ENCODE results near the gene RFC2. TPM values are rescaled to one million over a fixed set of nuclear protein-coding genes. Genes with fewer than 3 reads are reported as not detected.

The RFC2 gene
- total RNA-seq, 1 donor from 2014 or later: 71.3 TPM

DNA sequence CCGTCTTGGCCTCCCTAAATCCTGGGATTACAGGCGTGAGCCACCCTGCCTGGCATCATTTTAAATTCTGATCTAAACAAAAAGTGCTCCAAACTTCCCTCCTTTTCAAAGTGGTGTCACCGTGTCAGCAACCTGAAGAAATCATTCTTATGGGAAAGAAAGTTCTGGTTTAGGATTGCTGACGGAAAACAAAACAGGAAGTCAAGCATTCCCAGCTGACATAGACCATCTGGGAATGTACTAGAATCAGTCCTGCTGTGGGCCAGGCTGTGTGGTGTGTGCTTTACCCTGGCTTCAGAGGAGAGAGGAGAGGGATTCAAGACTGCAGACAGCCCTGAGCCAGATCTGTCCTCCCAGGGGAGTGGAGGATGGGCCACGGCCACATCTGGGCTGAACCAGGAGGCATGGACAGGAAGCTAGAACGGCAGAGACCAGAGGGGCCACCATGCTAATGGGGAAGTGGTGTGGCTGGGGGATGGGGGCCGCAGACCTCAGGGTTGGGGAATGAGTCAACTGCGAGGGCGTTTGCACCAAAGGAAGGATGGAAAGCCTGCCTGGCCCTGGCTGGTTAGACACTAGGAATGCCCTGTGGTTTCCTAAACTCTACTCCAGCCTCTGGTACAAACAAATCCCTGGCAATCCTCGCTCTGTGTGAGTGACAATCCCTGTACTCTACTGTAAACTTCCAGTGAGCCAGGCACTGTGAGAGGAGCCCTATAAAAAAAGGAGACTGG is 18.3 kb upstream of the RFC2 start:
- Histone ChIP-seq H3K27me3 (peaks cover 13% of the 10 kb centered on the region), H3K4me2 (no peak overlapping the region), H3F3A (ENCODE audit: low read depth) (peaks cover 5% of the 10 kb centered on the region), H3K4me1 (no peaks in the 10 kb centered on the region), H3K9me3 (ENCODE audit: low read depth) (no peaks in the 10 kb centered on the region), H3K27ac (no peak overlapping the region), H2AFZ (replicated peaks) (peak overlapping the region; percentile 84), H3K79me2 (ENCODE audit: low read depth) (no peaks in the 10 kb centered on the region), H3K36me3 (no peaks in the 10 kb centered on the region), H4K20me1 (ENCODE audit: low read depth) (no peaks in the 10 kb centered on the region), H3K4me3 (no peak overlapping the region), H3K9ac (no peak overlapping the region)
- Mint-ChIP-seq H3K4me3 (peak overlapping the region; percentile 0), H3K27me3 (ENCODE audit: insufficient read depth, low read depth) (peaks cover 7% of the 10 kb centered on the region), H3K27ac (peak overlapping the region; percentile 91), H3K9me3 (no peaks in the 10 kb centered on the region), H3K4me1 (peaks cover 35% of the 10 kb centered on the region), H3K36me3 (no peaks in the 10 kb centered on the region)
- no peak for DNase-seq (ENCODE audit: low spot score)
- TF ChIP-seq, protein P1, sequence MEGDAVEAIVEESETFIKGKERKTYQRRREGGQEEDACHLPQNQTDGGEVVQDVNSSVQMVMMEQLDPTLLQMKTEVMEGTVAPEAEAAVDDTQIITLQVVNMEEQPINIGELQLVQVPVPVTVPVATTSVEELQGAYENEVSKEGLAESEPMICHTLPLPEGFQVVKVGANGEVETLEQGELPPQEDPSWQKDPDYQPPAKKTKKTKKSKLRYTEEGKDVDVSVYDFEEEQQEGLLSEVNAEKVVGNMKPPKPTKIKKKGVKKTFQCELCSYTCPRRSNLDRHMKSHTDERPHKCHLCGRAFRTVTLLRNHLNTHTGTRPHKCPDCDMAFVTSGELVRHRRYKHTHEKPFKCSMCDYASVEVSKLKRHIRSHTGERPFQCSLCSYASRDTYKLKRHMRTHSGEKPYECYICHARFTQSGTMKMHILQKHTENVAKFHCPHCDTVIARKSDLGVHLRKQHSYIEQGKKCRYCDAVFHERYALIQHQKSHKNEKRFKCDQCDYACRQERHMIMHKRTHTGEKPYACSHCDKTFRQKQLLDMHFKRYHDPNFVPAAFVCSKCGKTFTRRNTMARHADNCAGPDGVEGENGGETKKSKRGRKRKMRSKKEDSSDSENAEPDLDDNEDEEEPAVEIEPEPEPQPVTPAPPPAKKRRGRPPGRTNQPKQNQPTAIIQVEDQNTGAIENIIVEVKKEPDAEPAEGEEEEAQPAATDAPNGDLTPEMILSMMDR (IDR thresholded peaks at IDR 0.05): no peak
- TF ChIP-seq EZH2 (IDR thresholded peaks at IDR 0.05): no peak
- no peak for TF ChIP-seq EZH2phosphoT487 (IDR thresholded peaks at IDR 0.05)

DNA sequence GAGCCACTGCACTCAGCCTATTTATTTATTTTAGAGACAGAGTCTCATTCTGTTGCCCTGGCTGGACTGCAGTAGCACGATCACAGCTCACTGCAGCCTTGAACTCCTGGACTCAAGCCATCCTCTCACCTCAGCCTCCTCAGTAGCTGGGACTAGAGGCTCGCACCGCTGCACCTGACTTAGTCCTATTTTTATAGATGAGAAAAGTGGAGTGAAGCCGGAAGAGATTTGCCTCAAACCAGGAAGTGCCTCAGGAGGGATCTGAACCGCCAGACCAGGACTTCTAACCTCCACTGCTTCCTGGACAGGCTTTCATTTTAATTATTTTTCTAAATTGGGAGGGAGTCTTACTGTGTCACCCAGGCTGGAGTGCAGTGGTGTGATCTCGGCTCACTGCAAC is 17.5 kb upstream of the RFC2 start:
- H3K4me2 ChIP-seq: no peak overlapping the region
- H3K4me1 Mint-ChIP-seq: peaks cover 35% of the 10 kb centered on the region
- H3F3A ChIP-seq (ENCODE audit: low read depth): peaks cover 5% of the 10 kb centered on the region

DNA sequence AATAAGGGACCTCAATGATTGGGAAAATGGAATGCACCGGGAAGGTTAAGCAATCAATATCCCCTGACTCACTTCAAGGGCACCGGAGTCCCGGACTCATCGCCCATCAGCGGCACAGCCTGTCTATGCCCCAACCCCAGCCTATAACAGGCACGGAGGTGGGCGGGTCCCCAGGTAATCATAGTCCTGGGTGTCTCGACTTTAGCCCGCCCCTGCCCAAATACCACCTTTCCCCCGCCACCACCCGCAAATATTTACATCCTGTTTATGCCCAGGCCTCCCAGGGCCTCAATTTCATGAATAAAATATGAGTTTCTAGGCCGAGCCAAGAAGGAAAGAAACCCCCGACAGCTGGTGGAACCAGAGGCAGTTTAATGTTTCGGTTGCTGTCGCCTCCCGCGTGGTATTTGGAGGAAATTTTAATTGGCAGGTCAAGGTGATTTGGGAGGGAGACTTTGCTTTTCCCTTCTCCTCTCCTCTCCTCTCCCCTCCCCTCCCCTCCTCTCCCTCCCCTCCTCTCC is 15.6 kb upstream of the RFC2 start:
- Mint-ChIP-seq H3K36me3 (no peaks in the 10 kb centered on the region), H3K4me1 (peaks cover 35% of the 10 kb centered on the region), H3K27ac (no peak overlapping the region), H3K9me3 (no peaks in the 10 kb centered on the region), H3K27me3 (ENCODE audit: insufficient read depth, low read depth) (peaks cover 10% of the 10 kb centered on the region), H3K4me3 (peak overlapping the region; percentile 87)
- H3K4me1 ChIP-seq: no peaks in the 10 kb centered on the region
- TF ChIP-seq EZH2 (IDR thresholded peaks at IDR 0.05): no peak
- TF ChIP-seq EZH2phosphoT487 (IDR thresholded peaks at IDR 0.05): no peak
- TF ChIP-seq, protein P1 (IDR thresholded peaks at IDR 0.05): no peak
- H3K9me3 ChIP-seq (ENCODE audit: low read depth): no peaks in the 10 kb centered on the region
- no peak overlapping the region for H3K9ac ChIP-seq
- no peak overlapping the region for H3K27ac ChIP-seq
- DNase-seq (ENCODE audit: low spot score): peak; percentile 67
- H3K4me2 ChIP-seq: peak overlapping the region; percentile 86
- peak overlapping the region; percentile 99 for H2AFZ ChIP-seq (replicated peaks)
- H3K4me3 ChIP-seq: peak overlapping the region; percentile 67
- H3F3A ChIP-seq (ENCODE audit: low read depth): peaks cover 5% of the 10 kb centered on the region
- H3K79me2 ChIP-seq (ENCODE audit: low read depth): no peaks in the 10 kb centered on the region
- no peaks in the 10 kb centered on the region for H3K36me3 ChIP-seq
- H4K20me1 ChIP-seq (ENCODE audit: low read depth): no peaks in the 10 kb centered on the region
- H3K27me3 ChIP-seq: peaks cover 13% of the 10 kb centered on the region

More for the DNA sequence above, 17.5 kb upstream of the RFC2 start:
- Mint-ChIP-seq H3K4me3 (no peak overlapping the region), H3K27me3 (ENCODE audit: insufficient read depth, low read depth) (peaks cover 7% of the 10 kb centered on the region), H3K36me3 (no peaks in the 10 kb centered on the region), H3K9me3 (no peaks in the 10 kb centered on the region), H3K27ac (peak overlapping the region; percentile 75)
- H3K9ac ChIP-seq: no peak overlapping the region
- no peaks in the 10 kb centered on the region for H3K4me1 ChIP-seq
- DNase-seq (ENCODE audit: low spot score): no peak
- no peaks in the 10 kb centered on the region for H3K36me3 ChIP-seq
- no peaks in the 10 kb centered on the region for H4K20me1 ChIP-seq (ENCODE audit: low read depth)
- H3K27ac ChIP-seq: no peak overlapping the region
- H3K4me3 ChIP-seq: no peak overlapping the region
- peaks cover 13% of the 10 kb centered on the region for H3K27me3 ChIP-seq
- H3K9me3 ChIP-seq (ENCODE audit: low read depth): no peaks in the 10 kb centered on the region
- no peak overlapping the region for H2AFZ ChIP-seq (replicated peaks)
- no peaks in the 10 kb centered on the region for H3K79me2 ChIP-seq (ENCODE audit: low read depth)
- TF ChIP-seq, protein P1 (IDR thresholded peaks at IDR 0.05): no peak
- TF ChIP-seq EZH2 (IDR thresholded peaks at IDR 0.05) (no peak), EZH2phosphoT487 (IDR thresholded peaks at IDR 0.05) (no peak)
